Fibroblast of skin of right quadriceps (primary cell): ENCODE results near the gene CCDC185.

ENCODE experiments used
- DNase-seq: peaks from one replicate; pipeline ENCODE4 v3.0.0-alpha.2; 2013

Gene CCDC185

GRCh38 chr1:223443397-223443796 lies 50.2 kb downstream of the CCDC185 start:
- DNase-seq: no peak

GRCh38 chr1:223444411-223444810 lies 51.2 kb downstream of the CCDC185 start:
- DNase-seq: no peak
